HepG2 (cell line): ENCODE results near the gene PDIA5. TPM values are rescaled to one million over a fixed set of nuclear protein-coding genes. Genes with fewer than 3 reads are reported as not detected.
A peak's percentile ranks its signal among the peaks of the same experiment; 100 is the strongest.

ENCODE experiments used
- ATAC-seq: fragments of 200-7000 bp; cut with Tn5 transposase; 3 replicates; pipeline ENCODE4 v1.9.1; 2020; ENCODE audit warnings: mild to moderate bottlenecking, moderate library complexity
- BruUV-seq: library from RNA; stranded (reverse); fragments of 400-500 nt; replicated peaks from 2 replicates; lab custom pipeline; 2021; lab: Mats Ljungman, UMichigan
- CTCF ChIA-PET: fragments of 300-600 bp; formaldehyde crosslinking; extraction: SDS; loops from one replicate; lab custom pipeline; 2021; ENCODE audit warnings: low total read pairs, inconsistent platforms, low intra/inter-chr PET ratio; lab: Yijun Ruan, JAX
- POLR2A ChIA-PET: fragments of 350-600 bp; sonication (Branson Sonifier 250); formaldehyde crosslinking; loops from one replicate; lab custom pipeline; 2020; ENCODE audit warnings: antibody characterized with exemption, inconsistent platforms; lab: Yijun Ruan, JAX
- DNase-seq: peaks from one replicate; pipeline ENCODE4 v3.0.0-alpha.2; 2015; ENCODE audit warnings: low spot score
- FAIRE-seq: peaks from 3 replicates; lab custom pipeline; 2011; peaks lifted over from hg19 to GRCh38; lab: Jason Lieb, UNC
- H2AFZ ChIP-seq: one replicate; pipeline ENCODE4 v1.6.1; 2011; ENCODE audit warnings: low read length, inconsistent platforms
- H3K27ac ChIP-seq: fragments of 300-600 bp; 3 replicates; pipeline ENCODE4 v1.8.0; 2011; ENCODE audit warnings: mixed run types, mild to moderate bottlenecking, mixed read lengths, low read length, inconsistent platforms; ENCODE audit not compliant: insufficient read depth; ENCODE audit errors: extremely low read length
- H3K27me3 ChIP-seq, 2 experiments: fragments of 200-600 bp in 1 of 2; 2 replicates in 1 of 2; 3 replicates in 1 of 2; pipeline versions ENCODE4 v1.6.0 to v1.8.0; 2011; ENCODE audit warnings: low read length in 2 of 2, mild to moderate bottlenecking in 2 of 2, moderate library complexity in 2 of 2, inconsistent platforms in 1 of 2; ENCODE audit not compliant: insufficient read depth in 2 of 2, control insufficient read depth in 1 of 2
- H3K36me3 ChIP-seq, 2 experiments: fragments of 200-600 bp in 1 of 2; replicated peaks in 1 of 2; 2 replicates in 1 of 2; 3 replicates in 1 of 2; pipeline versions ENCODE4 v1.5.1 to v1.8.0; 2011; ENCODE audit warnings: low read length in 2 of 2, inconsistent platforms in 1 of 2; ENCODE audit not compliant: insufficient read depth in 2 of 2, control insufficient read depth in 1 of 2
- H3K4me1 ChIP-seq: 2 replicates; pipeline ENCODE4 v1.5.1; 2012; ENCODE audit warnings: low read length, inconsistent platforms; ENCODE audit not compliant: insufficient read depth
- H3K4me2 ChIP-seq: 2 replicates; pipeline ENCODE4 v1.6.0; 2011; ENCODE audit warnings: low read depth, low read length, inconsistent platforms
- H3K4me3 ChIP-seq, 3 experiments: fragments of 200-600 bp in 1 of 3; sonication (generic), shearing (Covaris generic) in 1 of 3; replicated peaks in 1 of 3; 2 replicates each; pipeline ENCODE4 v1.5.1; 2011 to 2016; ENCODE audit warnings: low read length in 3 of 3, inconsistent platforms in 2 of 3, low read depth in 2 of 3, mild to moderate bottlenecking in 2 of 3, control low read depth in 1 of 3, mixed read lengths in 1 of 3; ENCODE audit not compliant: insufficient read depth in 1 of 3
- H3K79me2 ChIP-seq: one replicate; pipeline ENCODE4 v1.6.1; 2011; ENCODE audit warnings: low read length, inconsistent platforms; ENCODE audit not compliant: insufficient read depth
- H3K9ac ChIP-seq: 2 replicates; pipeline ENCODE4 v1.6.0; 2011; ENCODE audit warnings: mild to moderate bottlenecking, low read depth, low read length, inconsistent platforms; ENCODE audit not compliant: insufficient read depth
- H3K9me3 ChIP-seq: 2 replicates; pipeline ENCODE4 v1.5.1; 2012; ENCODE audit warnings: mild to moderate bottlenecking, low read length
- H4K20me1 ChIP-seq: 2 replicates; pipeline ENCODE4 v1.6.0; 2011; ENCODE audit warnings: inconsistent platforms, mild to moderate bottlenecking, low read length, moderate library complexity; ENCODE audit not compliant: insufficient read depth
- AKAP8 ChIP-seq: sonication (generic); formaldehyde crosslinking; IDR thresholded peaks from 2 replicates; pipeline ENCODE4 v1.5.1; 2020; ENCODE audit warnings: mild to moderate bottlenecking, missing genetic modification reagents
- EHMT2 ChIP-seq: fragments of 200-600 bp; sonication (generic); IDR thresholded peaks from 2 replicates; pipeline ENCODE4 v1.7.0; 2017; ENCODE audit warnings: antibody characterized with exemption, low read depth, low read length, borderline replicate concordance
- HNF4G ChIP-seq, 2 experiments: sonication (generic) in 1 of 2; formaldehyde crosslinking in 1 of 2; IDR thresholded peaks; 2 replicates each; pipeline versions ENCODE4 v1.4.0 to v1.6.1; 2011 to 2020; ENCODE audit warnings: borderline replicate concordance in 2 of 2, low read depth in 2 of 2, mild to moderate bottlenecking in 2 of 2, low read length in 1 of 2, missing genetic modification reagents in 1 of 2, moderate library complexity in 1 of 2
- MATR3 ChIP-seq: sonication (generic); formaldehyde crosslinking; IDR thresholded peaks from 2 replicates; pipeline ENCODE4 v1.4.0; 2020; ENCODE audit warnings: missing genetic modification reagents
- POLR2G ChIP-seq: fragments of 200-400 bp; formaldehyde crosslinking; IDR thresholded peaks from 2 replicates; pipeline ENCODE4 v1.6.1; 2018; ENCODE audit warnings: mild to moderate bottlenecking, low read depth, low read length, moderate library complexity
- RARA ChIP-seq: IDR thresholded peaks from 2 replicates; pipeline ENCODE4 v1.6.1; 2016; ENCODE audit warnings: missing genetic modification reagents, missing compliant biosample characterization
- RORA ChIP-seq: sonication (generic); formaldehyde crosslinking; IDR thresholded peaks from 2 replicates; pipeline ENCODE4 v1.5.0; 2020; ENCODE audit warnings: mild to moderate bottlenecking, missing genetic modification reagents, moderate library complexity
- SRSF1 ChIP-seq: fragments of 200-400 bp; formaldehyde crosslinking; optimal IDR thresholded peaks from 2 replicates; pipeline ENCODE3; 2017; ENCODE audit warnings: mild to moderate bottlenecking, low read depth, low read length, moderate library complexity
- XRCC5 ChIP-seq: fragments of 200-400 bp; formaldehyde crosslinking; optimal IDR thresholded peaks from 2 replicates; pipeline ENCODE3; 2017; ENCODE audit warnings: mild to moderate bottlenecking, low read length
- ZBTB3 ChIP-seq: sonication (generic); formaldehyde crosslinking; IDR thresholded peaks from 2 replicates; pipeline ENCODE4 v1.4.0; 2020; ENCODE audit warnings: low read depth, mild to moderate bottlenecking, moderate library complexity, missing genetic modification reagents, borderline replicate concordance
- ZNF496 ChIP-seq: sonication (generic); formaldehyde crosslinking; IDR thresholded peaks from 2 replicates; pipeline ENCODE4 v1.8.1; 2023; ENCODE audit warnings: mild to moderate bottlenecking, moderate library complexity, missing genetic modification reagents; ENCODE audit not compliant: insufficient replicate concordance
- ZNF570 ChIP-seq: sonication (generic); formaldehyde crosslinking; IDR thresholded peaks from 2 replicates; pipeline ENCODE4 v1.4.0; 2020; ENCODE audit warnings: mild to moderate bottlenecking, missing genetic modification reagents, borderline replicate concordance
- ZNF781 ChIP-seq: sonication (generic); formaldehyde crosslinking; IDR thresholded peaks from 2 replicates; pipeline ENCODE4 v1.5.1; 2020; ENCODE audit warnings: borderline replicate concordance, mild to moderate bottlenecking, missing genetic modification reagents; ENCODE audit errors: not compliant biosample characterization
- WGBS: methylation state at CpG from one replicate; pipeline ENCODE4 v1.1.6; 2017; ENCODE audit warnings: low lambda C conversion rate; 5-methylcytosine and 5-hydroxymethylcytosine counted together
- in situ Hi-C: cut with HindIII; loops from 2 replicates; pipeline ENCODE4 v1.10.0; 2017; ENCODE audit warnings: low pct_unique_long_range_greater_than_20kb; ENCODE audit not compliant: extremely low pct_ligation_motif_present
- intact Hi-C: fragments of 100-400 bp; cut with micrococcal nuclease; formaldehyde crosslinking; loops from one replicate; pipeline ENCODE4 v1.10.0; 2022; ENCODE audit not compliant: unreplicated experiment
- polyA plus RNA-seq, 8 experiments: library from polyadenylated mRNA; depleted of rRNA in 3 of 8; stranded (reverse) in 7 of 8; unstranded in 1 of 8; fragments of >200 nt; fragmentation: Illumina TruSeq in 4 of 8; extraction: Trizol in 4 of 8; gene quantifications; 2 replicates each; pipeline versions ENCODE4 v1.2.1 to v1.2.3, GENCODE V29; 2011 to 2016; ENCODE audit warnings: low read depth in 4 of 8, missing spikeins in 1 of 8, mixed read lengths in 1 of 8; ENCODE audit not compliant: insufficient read depth in 1 of 8
- total RNA-seq, 5 experiments: library from RNA; depleted of rRNA; stranded (reverse); fragments of >200 nt; fragmentation: Illumina TruSeq; extraction: Trizol; gene quantifications; 2 replicates each; pipeline ENCODE4 v1.2.3, GENCODE V29; 2016; ENCODE audit warnings: low read depth in 1 of 5
- TF ChIP-seq, protein P1 (sequence below): sonication (generic); formaldehyde crosslinking; IDR thresholded peaks from 2 replicates; pipeline ENCODE4 v1.5.1; 2020; ENCODE audit warnings: mild to moderate bottlenecking, moderate library complexity, missing genetic modification reagents
- TF ChIP-seq, protein P2 (sequence below): sonication (generic); formaldehyde crosslinking; IDR thresholded peaks from 2 replicates; pipeline ENCODE4 v1.4.0; 2020; ENCODE audit warnings: missing genetic modification reagents
- TF ChIP-seq, protein P3 (sequence below): sonication (generic); formaldehyde crosslinking; IDR thresholded peaks from 2 replicates; pipeline ENCODE4 v1.4.0; 2020; ENCODE audit warnings: mild to moderate bottlenecking, low read depth, missing genetic modification reagents

Gene PDIA5
- total and polyA plus RNA-seq, 2 of the 13 experiments (the other 11 are each of a cell fraction or from before 2014, with no cell fraction given) = 51.3 to 74.3 TPM

DNA sequence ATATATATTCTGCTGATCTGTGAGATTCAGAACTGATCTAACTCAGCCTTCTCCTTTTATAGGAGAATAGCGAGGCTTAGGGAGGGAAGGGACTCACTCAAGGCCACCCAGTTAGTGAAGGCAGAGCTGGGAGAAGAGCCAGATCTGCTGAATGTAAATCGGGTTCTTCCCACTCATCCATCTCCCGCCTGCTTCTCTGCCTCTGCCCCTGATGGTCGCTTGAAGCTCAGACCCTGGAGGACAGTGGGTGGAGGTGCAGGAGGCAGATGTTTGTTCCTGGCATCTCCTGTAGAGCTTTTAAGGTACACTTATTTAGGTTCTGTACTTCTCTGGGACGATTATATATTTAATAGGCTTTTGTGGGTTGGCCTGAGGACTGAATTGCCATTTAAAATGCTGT is 4.3 kb downstream of the PDIA5 start:
- in situ Hi-C loops (no loop called here), intact Hi-C loops (no loop called here)
- ATAC-seq (no peak), FAIRE-seq (no peak), DNase-seq (peak; percentile 23)
- Histone ChIP-seq H3K4me2 (no peak overlapping the region), H3K27ac (no peak overlapping the region), H2AFZ (no peak overlapping the region), H3K36me3 (peaks cover 1 to 11% of the 10 kb centered on the region in 2 experiments; a peak in 3 of 5 replicates), H3K9ac (no peak overlapping the region), H3K9me3 (no peaks in the 10 kb centered on the region), H3K4me3 (no peak overlapping the region), H3K4me1 (peaks cover 55% of the 10 kb centered on the region), H3K27me3 (no peaks in the 10 kb centered on the region; a peak in 1 of 5 replicates), H3K79me2 (peaks cover 90% of the 10 kb centered on the region), H4K20me1 (peaks cover 67% of the 10 kb centered on the region)
- ChIA-PET POLR2A (interaction anchor here (1.4 kb wide), 1 partner anchor 130 kb away, joined by 3 read pairs; the partner anchor contains the start of gene SEC22A), CTCF (no interaction called here)
- WGBS = 85% methylated on average over 5 of the region's 5 CpGs
- TF ChIP-seq SRSF1 (no peak), MATR3 (CRISPR knock-in tag) (no peak), ZNF570 (CRISPR knock-in tag) (no peak), ZNF781 (CRISPR knock-in tag) (no peak), XRCC5 (no peak), ZNF496 (CRISPR knock-in tag) (no peak), RORA (no peak), EHMT2 (no peak), POLR2G (no peak), AKAP8 (CRISPR knock-in tag) (no peak), HNF4G (IDR thresholded peaks at IDR 0.05; ENCODE audit: borderline replicate concordance, low read depth, low read length) (no peak), HNF4G (CRISPR knock-in tag; IDR thresholded peaks at IDR 0.05; ENCODE audit: borderline replicate concordance, low read depth) (no peak), RARA (CRISPR knock-in tag) (no peak), ZBTB3 (no peak)
- TF ChIP-seq, protein P1, sequence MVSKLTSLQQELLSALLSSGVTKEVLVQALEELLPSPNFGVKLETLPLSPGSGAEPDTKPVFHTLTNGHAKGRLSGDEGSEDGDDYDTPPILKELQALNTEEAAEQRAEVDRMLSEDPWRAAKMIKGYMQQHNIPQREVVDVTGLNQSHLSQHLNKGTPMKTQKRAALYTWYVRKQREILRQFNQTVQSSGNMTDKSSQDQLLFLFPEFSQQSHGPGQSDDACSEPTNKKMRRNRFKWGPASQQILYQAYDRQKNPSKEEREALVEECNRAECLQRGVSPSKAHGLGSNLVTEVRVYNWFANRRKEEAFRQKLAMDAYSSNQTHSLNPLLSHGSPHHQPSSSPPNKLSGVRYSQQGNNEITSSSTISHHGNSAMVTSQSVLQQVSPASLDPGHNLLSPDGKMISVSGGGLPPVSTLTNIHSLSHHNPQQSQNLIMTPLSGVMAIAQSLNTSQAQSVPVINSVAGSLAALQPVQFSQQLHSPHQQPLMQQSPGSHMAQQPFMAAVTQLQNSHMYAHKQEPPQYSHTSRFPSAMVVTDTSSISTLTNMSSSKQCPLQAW = no peak
- TF ChIP-seq, protein P2, sequence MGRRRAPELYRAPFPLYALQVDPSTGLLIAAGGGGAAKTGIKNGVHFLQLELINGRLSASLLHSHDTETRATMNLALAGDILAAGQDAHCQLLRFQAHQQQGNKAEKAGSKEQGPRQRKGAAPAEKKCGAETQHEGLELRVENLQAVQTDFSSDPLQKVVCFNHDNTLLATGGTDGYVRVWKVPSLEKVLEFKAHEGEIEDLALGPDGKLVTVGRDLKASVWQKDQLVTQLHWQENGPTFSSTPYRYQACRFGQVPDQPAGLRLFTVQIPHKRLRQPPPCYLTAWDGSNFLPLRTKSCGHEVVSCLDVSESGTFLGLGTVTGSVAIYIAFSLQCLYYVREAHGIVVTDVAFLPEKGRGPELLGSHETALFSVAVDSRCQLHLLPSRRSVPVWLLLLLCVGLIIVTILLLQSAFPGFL (CRISPR knock-in tag) = no peak
- TF ChIP-seq, protein P3, sequence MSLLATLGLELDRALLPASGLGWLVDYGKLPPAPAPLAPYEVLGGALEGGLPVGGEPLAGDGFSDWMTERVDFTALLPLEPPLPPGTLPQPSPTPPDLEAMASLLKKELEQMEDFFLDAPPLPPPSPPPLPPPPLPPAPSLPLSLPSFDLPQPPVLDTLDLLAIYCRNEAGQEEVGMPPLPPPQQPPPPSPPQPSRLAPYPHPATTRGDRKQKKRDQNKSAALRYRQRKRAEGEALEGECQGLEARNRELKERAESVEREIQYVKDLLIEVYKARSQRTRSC (CRISPR knock-in tag) = no peak
- BruUV-seq = no TSS peak
